Spinal cord (tissue), 10 donors: Measurements from ENCODE around the gene SUPT3H. TPM values are rescaled to one million over a fixed set of nuclear protein-coding genes. Genes with fewer than 3 reads are reported as not detected.

Source experiments
- DNase-seq, 6 donors: peaks; one replicate each; pipeline versions ENCODE4 v3.0.0 to v3.0.0-alpha.2; 2013 to 2015; ENCODE audit warnings: low spot score in 6 of 6, low read depth in 4 of 6
- H3K27ac ChIP-seq: one replicate; pipeline ENCODE4 v1.5.1; 2013; ENCODE audit warnings: low read depth, low read length, control low read depth
- H3K27me3 ChIP-seq: one replicate; pipeline ENCODE4 v1.6.1; 2013; ENCODE audit warnings: low read length; ENCODE audit not compliant: control insufficient read depth, insufficient read depth
- H3K36me3 ChIP-seq: one replicate; pipeline ENCODE4 v1.6.1; 2013; ENCODE audit warnings: low read length; ENCODE audit not compliant: control insufficient read depth, insufficient read depth
- H3K4me1 ChIP-seq: one replicate; pipeline ENCODE4 v1.6.1; 2013; ENCODE audit warnings: low read length; ENCODE audit not compliant: control insufficient read depth, insufficient read depth
- H3K4me3 ChIP-seq: one replicate; pipeline ENCODE4 v1.5.1; 2013; ENCODE audit warnings: low read depth, low read length, control low read depth
- H3K9me3 ChIP-seq: one replicate; pipeline ENCODE4 v1.6.1; 2013; ENCODE audit warnings: low read length; ENCODE audit not compliant: control insufficient read depth, insufficient read depth
- WGBS: methylation state at CpG from one replicate; pipeline ENCODE4 v1.1.5; 2013; ENCODE audit warnings: missing lambda C conversion rate; ENCODE audit not compliant: insufficient coverage; 5-methylcytosine and 5-hydroxymethylcytosine counted together
- polyA plus RNA-seq, 2 donors: library from polyadenylated mRNA; unstranded; fragments of 120-200 nt; gene quantifications; one replicate each; pipeline ENCODE4 v1.2.1, GENCODE V29; 2013; ENCODE audit not compliant: insufficient read length in 2 of 2
- total RNA-seq, 2 donors: library from RNA; depleted of rRNA in 1 of 2; stranded (reverse); fragments of 120-200 nt in 1 of 2; fragments of >200 nt in 1 of 2; gene quantifications; one replicate each; pipeline versions ENCODE4 v1.2.3 to v1.2.4, GENCODE V29; 2013 to 2014
- donor health status: healthy.

The SUPT3H gene
- total and polyA plus RNA-seq, 4 donors: 12.2 to 27.7 (median 18.2) TPM

DNA sequence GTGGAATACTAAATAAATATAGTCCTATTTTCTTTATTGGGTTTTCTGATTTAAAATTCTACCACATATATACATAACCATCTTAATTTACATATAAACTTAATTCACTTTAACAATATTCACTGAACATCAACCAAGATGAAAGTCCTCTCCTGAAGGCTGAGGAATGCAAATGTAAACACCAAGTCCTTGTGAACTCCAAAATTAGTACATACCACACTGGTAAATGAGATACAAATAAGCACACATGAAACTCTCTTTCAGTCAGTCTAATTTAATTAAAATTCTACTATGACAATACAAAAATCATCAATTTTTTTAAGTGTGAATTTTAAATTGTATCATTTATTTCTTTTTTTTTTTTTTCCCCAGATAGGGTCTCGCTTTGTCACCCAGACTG, 254.7 kb downstream of the SUPT3H start:
- Histone ChIP-seq H3K36me3 (no peaks in the 10 kb centered on the region), H3K27me3 (no peaks in the 10 kb centered on the region), H3K4me3 (no peak overlapping the region), H3K9me3 (no peaks in the 10 kb centered on the region), H3K4me1 (no peaks in the 10 kb centered on the region), H3K27ac (no peak overlapping the region)
- DNase-seq: no peak
- WGBS: 100% methylated on average over 1 of the region's 1 CpG

DNA sequence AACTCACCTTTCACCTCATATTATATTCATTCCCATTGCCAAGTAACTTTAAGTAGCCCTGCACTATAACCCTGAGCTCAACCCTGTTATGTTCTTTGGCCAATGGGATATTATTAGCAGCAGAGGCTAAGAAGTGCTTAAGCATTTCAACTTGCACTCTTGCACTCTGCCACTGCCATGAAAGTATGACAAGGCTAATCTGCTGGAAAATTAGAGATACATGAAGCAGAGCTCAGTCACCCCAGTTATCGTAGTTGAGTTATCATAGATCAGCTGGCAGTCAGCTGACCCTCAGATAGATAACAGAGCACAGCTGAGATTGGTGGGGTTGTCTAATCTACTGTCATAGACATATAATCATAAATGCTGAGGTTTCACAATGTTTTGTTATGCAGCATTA, 259.0 kb downstream of the SUPT3H start:
- Histone ChIP-seq H3K9me3 (no peaks in the 10 kb centered on the region), H3K27ac (no peak overlapping the region), H3K36me3 (no peaks in the 10 kb centered on the region), H3K4me3 (no peak overlapping the region), H3K27me3 (no peaks in the 10 kb centered on the region), H3K4me1 (no peaks in the 10 kb centered on the region)
- no peak for DNase-seq
- whole genome bisulfite sequencing: 100% methylated on average over 1 of the region's 1 CpG

DNA sequence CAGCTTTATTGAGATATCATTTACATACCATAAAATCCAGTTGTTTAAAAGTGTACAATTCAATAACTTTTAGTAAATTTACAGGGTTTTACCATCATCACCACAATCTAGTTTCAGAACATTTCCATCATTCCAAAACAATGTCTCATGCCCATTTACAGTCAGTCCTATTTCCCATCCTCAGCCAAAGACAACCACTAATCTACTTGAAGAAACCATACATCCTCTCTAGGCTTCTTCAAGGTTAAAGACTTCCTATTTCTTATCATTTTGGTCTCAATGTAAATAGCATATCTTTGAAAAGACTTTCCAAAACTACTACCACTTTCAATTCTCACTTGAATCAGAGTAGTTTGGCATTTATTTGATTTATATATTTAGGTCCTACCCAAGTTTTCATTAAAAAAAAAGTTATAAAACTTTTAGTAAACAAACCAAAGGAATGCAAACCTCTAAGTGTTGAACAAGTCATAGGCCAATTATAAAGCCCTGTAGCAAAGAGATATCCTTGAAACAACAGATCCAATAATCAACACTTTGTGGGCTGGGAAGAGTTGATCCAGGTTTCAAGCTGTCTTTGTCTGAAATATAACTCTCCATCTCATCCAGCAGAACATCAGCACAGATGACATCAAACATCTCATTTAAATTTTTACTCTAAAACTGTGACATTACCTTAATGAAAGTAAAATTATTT, 260.9 kb downstream of the SUPT3H start:
- no peaks in the 10 kb centered on the region for H3K9me3 ChIP-seq
- no peak for DNase-seq
- H3K4me1 ChIP-seq: no peaks in the 10 kb centered on the region
- no peaks in the 10 kb centered on the region for H3K36me3 ChIP-seq
- H3K27me3 ChIP-seq: no peaks in the 10 kb centered on the region
- H3K27ac ChIP-seq: no peak overlapping the region
- H3K4me3 ChIP-seq: no peak overlapping the region

DNA sequence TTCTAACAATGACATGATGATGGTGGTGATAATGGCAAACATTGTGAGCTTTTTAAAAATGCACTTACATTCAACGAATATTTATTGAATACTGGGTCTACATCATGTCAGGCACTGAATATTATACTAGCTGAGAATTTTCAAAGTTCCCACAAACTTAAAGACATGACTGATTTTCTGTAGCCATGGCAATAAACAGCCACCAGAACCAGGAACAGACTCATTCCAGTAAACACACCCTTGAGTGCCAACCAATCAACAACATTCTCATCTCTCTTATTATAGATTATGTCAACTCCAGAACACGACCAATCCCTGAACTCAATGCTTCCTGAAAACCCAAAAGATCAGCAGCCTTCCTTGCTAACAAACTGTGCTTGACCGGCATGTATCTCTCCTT, 262.0 kb downstream of the SUPT3H start:
- H3K27ac ChIP-seq: no peak overlapping the region
- DNase-seq: no peak
- no peaks in the 10 kb centered on the region for H3K27me3 ChIP-seq
- H3K36me3 ChIP-seq: no peaks in the 10 kb centered on the region
- no peaks in the 10 kb centered on the region for H3K9me3 ChIP-seq
- WGBS: no CpG with 5 or more reads among the region's 3 CpGs
- no peaks in the 10 kb centered on the region for H3K4me1 ChIP-seq
- no peak overlapping the region for H3K4me3 ChIP-seq

DNA sequence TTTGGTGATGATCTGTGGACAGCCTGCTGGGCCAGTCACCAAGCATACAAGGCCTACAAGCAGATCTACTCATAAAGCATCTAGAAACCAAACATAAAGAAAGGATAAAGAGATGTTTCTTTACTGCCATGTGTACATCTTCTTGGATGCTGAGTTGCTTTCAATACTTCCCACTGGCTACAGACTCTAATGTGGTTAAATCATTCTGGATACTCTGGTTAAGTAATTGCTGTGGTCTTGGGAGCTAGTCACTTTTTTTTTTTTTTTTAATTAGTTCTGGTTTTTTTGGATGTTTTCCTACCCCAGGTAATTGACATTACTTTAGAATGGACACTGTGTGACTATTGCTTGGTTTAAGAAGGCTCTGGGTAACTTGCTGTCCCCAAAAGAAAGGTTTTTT, 265.0 kb downstream of the SUPT3H start:
- H3K4me3 ChIP-seq: no peak overlapping the region

DNA sequence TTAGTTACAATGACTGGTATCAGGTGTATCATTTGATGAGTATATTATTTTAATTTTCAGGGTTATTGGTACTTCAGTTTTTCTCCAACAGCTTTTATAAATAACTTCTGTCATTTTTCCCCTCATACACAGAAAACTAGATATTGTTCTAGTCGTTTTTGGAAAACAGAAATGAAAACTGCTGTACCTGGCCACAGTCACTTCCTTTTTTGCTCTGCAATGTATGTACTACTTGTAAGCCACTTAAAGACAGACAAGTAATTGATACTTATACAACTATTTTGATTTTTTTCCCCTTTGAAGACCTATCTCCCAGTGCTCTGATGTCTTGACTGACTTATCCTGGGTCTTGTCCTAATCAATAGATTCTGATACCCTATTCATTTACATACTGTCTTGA, 268.2 kb downstream of the SUPT3H start:
- no peaks in the 10 kb centered on the region for H3K36me3 ChIP-seq
- no peaks in the 10 kb centered on the region for H3K4me1 ChIP-seq
- no peaks in the 10 kb centered on the region for H3K9me3 ChIP-seq
- H3K27ac ChIP-seq: no peak overlapping the region
- no peak overlapping the region for H3K4me3 ChIP-seq
- DNase-seq: no peak
- WGBS: 71% methylated on average over 1 of the region's 1 CpG
- H3K27me3 ChIP-seq: no peaks in the 10 kb centered on the region

More for the DNA sequence above, 265.0 kb downstream of the SUPT3H start:
- H3K36me3 ChIP-seq: no peaks in the 10 kb centered on the region
- no peaks in the 10 kb centered on the region for H3K4me1 ChIP-seq
- no peak overlapping the region for H3K27ac ChIP-seq
- no peaks in the 10 kb centered on the region for H3K27me3 ChIP-seq
- no peaks in the 10 kb centered on the region for H3K9me3 ChIP-seq
- no peak for DNase-seq

DNA sequence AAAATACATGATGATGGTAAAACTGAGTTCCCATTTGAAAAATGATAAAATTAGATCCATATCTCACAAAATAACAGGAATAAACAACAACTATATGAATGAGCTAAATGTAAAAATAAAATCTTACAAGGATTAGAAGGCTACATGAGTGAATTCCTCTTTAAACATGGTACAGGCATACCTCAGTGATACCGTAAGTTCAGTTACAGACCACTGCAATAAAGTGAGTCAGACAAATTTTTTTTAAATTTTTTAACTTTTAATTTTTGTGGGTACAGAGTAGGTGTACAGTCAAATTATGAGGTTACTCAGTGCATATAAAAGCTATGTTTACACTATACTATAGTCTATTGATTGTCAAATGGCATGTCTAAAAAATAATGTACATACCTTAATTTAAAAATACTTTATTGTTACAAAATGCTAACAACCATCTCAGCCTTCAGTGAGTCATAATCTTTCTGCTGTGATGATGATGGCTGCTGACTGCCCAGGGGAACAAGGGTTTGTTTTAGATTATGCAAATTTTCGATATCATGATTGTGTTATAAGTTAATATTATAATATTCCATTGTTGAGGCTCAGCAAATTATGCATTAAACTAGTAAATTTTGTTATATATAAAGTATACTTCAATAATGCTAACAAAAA, 272.4 kb downstream of the SUPT3H start:
- Histone ChIP-seq H3K36me3 (no peaks in the 10 kb centered on the region), H3K4me1 (no peaks in the 10 kb centered on the region), H3K9me3 (no peaks in the 10 kb centered on the region), H3K4me3 (no peak overlapping the region), H3K27me3 (no peaks in the 10 kb centered on the region), H3K27ac (no peak overlapping the region)
- WGBS: no CpG with 5 or more reads among the region's 2 CpGs
- DNase-seq: no peak

DNA sequence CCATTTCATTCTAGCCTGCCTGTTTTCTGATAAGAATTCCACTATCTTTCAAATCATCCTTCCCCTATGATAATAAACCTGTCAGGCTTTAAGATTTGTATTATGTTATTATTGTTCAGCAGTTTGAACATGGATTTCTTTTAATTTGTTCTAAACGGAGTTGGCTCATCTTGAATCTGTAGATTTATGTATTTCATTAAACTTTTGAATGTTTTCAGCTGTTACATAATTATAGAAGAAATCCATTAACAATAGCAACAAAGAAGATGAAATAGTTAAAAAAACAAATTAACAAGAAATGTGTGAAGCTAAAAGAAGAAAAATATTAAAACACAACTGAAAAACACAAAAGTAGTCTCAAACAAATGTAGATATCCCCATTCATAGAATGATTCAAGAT, 273.3 kb downstream of the SUPT3H start:
- Histone ChIP-seq H3K27me3 (no peaks in the 10 kb centered on the region), H3K36me3 (no peaks in the 10 kb centered on the region), H3K4me3 (no peak overlapping the region), H3K9me3 (no peaks in the 10 kb centered on the region), H3K4me1 (no peaks in the 10 kb centered on the region), H3K27ac (no peak overlapping the region)
- peak in 1 of 6 donors; percentile 35 for DNase-seq
- no CpG with 5 or more reads among the region's 1 CpG for WGBS

DNA sequence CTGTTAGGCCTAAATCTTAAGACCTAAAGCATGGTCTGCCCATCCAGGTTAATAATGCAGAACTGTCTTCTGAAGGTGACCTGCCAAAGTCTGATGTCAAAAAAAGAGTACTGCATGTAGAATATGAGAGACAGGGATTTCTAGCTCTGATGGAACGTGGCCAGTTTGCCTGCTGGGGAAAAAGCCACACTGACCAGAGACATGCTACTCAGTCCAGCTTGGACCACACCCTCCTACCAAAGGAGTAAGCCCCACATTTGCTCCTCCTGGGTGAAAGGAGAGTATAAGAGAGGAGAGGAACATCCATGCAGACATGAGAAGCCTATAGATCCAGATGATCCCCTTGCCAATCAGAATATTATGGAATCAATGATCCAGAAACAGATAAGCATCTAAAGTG, 279.5 kb downstream of the SUPT3H start:
- Histone ChIP-seq H3K4me1 (no peaks in the 10 kb centered on the region), H3K27me3 (no peaks in the 10 kb centered on the region), H3K36me3 (no peaks in the 10 kb centered on the region), H3K4me3 (no peak overlapping the region), H3K9me3 (no peaks in the 10 kb centered on the region), H3K27ac (no peak overlapping the region)
- no peak for DNase-seq
- WGBS: no CpG with 5 or more reads among the region's 1 CpG

DNA sequence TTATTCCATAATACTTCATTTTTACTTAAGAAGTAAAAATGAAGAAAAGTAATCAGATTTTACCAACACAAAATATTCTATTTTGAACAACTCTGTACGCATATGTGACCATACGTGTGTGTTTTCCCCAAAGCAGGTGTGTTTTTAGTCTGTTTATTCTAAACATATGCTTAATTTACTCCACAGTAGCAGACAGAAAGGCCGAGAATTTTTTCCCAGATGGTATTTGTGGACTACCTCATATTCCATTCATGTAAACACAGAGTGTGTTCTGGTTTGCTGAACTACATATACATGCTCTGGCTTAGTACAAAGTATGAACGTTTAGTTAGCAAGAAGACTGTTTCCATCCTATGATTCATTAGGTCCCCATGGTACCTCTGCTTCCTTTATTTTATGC, 282.9 kb downstream of the SUPT3H start:
- Histone ChIP-seq H3K36me3 (no peaks in the 10 kb centered on the region), H3K4me3 (no peak overlapping the region), H3K27me3 (no peaks in the 10 kb centered on the region), H3K27ac (no peak overlapping the region), H3K4me1 (no peaks in the 10 kb centered on the region), H3K9me3 (no peaks in the 10 kb centered on the region)
- DNase-seq: peak in 2 of 6 donors; percentile 9 to 77
- no CpG with 5 or more reads among the region's 4 CpGs for WGBS
